Nephron (organoid): ENCODE results near the gene CACNA1H.
"Not testable (repeated sequence)": the region's sequence is repeated elsewhere in the genome, so short reads cannot be mapped to it uniquely, and the experiment has no call there.

ENCODE experiments used
- H3K27ac Mint-ChIP-seq, 3 experiments: 2 replicates each; pipeline ENCODE4 v1.8.0; 2020; ENCODE audit warnings: mixed read lengths in 3 of 3, mild to moderate bottlenecking in 2 of 3, moderate library complexity in 1 of 3
- H3K27me3 Mint-ChIP-seq: 2 replicates; pipeline ENCODE4 v1.8.0; 2021; ENCODE audit warnings: low read depth, mild to moderate bottlenecking, moderate library complexity, mixed read lengths
- H3K36me3 Mint-ChIP-seq: 2 replicates; pipeline ENCODE4 v1.8.0; 2020; ENCODE audit warnings: low read depth, mixed read lengths
- H3K4me1 Mint-ChIP-seq: 2 replicates; pipeline ENCODE4 v1.8.0; 2020; ENCODE audit warnings: mixed read lengths
- H3K4me3 Mint-ChIP-seq, 3 experiments: 2 replicates each; pipeline ENCODE4 v1.8.0; 2020; ENCODE audit warnings: mild to moderate bottlenecking in 3 of 3, mixed read lengths in 3 of 3, moderate library complexity in 2 of 3
- H3K9me3 Mint-ChIP-seq: 2 replicates; pipeline ENCODE4 v1.8.0; 2020; ENCODE audit warnings: mixed read lengths
- TF ChIP-seq, protein P1 (sequence below), 3 experiments: fragments of 200-600 bp; sonication (generic); IDR thresholded peaks; one replicate each; pipeline ENCODE4 v1.5.0; 2021; ENCODE audit warnings: antibody characterized with exemption in 3 of 3; ENCODE audit not compliant: unreplicated experiment in 3 of 3

Gene CACNA1H

DNA sequence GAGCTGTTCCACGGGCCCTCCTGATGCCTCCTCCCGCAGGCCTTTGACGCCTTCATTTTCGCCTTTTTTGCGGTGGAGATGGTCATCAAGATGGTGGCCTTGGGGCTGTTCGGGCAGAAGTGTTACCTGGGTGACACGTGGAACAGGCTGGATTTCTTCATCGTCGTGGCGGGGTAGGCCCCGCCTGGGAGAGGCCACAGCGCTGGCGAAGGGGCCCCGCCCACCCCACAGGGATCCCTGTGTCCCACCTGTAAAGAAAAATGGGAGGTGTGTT lies 42.4 kb downstream of the CACNA1H start:
- Mint-ChIP-seq H3K9me3 (no peaks in the 10 kb centered on the region), H3K4me3 (no peak overlapping the region), H3K36me3 (peaks cover 6% of the 10 kb centered on the region), H3K27ac (no peak overlapping the region), H3K27me3 (peaks cover 6% of the 10 kb centered on the region), H3K4me1 (no peaks in the 10 kb centered on the region)
- TF ChIP-seq, protein P1, sequence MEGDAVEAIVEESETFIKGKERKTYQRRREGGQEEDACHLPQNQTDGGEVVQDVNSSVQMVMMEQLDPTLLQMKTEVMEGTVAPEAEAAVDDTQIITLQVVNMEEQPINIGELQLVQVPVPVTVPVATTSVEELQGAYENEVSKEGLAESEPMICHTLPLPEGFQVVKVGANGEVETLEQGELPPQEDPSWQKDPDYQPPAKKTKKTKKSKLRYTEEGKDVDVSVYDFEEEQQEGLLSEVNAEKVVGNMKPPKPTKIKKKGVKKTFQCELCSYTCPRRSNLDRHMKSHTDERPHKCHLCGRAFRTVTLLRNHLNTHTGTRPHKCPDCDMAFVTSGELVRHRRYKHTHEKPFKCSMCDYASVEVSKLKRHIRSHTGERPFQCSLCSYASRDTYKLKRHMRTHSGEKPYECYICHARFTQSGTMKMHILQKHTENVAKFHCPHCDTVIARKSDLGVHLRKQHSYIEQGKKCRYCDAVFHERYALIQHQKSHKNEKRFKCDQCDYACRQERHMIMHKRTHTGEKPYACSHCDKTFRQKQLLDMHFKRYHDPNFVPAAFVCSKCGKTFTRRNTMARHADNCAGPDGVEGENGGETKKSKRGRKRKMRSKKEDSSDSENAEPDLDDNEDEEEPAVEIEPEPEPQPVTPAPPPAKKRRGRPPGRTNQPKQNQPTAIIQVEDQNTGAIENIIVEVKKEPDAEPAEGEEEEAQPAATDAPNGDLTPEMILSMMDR (IDR thresholded peaks at IDR 0.05; ENCODE audit: unreplicated experiment in 3 of 3) = no peak

GRCh38 chr16:1196494-1196893 lies 43.6 kb downstream of the CACNA1H start:
- H3K27me3 Mint-ChIP-seq = peaks cover 6% of the 10 kb centered on the region
- no peak overlapping the region for H3K27ac Mint-ChIP-seq
- no peaks in the 10 kb centered on the region for H3K4me1 Mint-ChIP-seq
- no peak overlapping the region for H3K4me3 Mint-ChIP-seq
- H3K9me3 Mint-ChIP-seq = no peaks in the 10 kb centered on the region
- TF ChIP-seq, protein P1 (IDR thresholded peaks at IDR 0.05; ENCODE audit: unreplicated experiment in 3 of 3) = no peak
- peaks cover 11% of the 10 kb centered on the region for H3K36me3 Mint-ChIP-seq

DNA sequence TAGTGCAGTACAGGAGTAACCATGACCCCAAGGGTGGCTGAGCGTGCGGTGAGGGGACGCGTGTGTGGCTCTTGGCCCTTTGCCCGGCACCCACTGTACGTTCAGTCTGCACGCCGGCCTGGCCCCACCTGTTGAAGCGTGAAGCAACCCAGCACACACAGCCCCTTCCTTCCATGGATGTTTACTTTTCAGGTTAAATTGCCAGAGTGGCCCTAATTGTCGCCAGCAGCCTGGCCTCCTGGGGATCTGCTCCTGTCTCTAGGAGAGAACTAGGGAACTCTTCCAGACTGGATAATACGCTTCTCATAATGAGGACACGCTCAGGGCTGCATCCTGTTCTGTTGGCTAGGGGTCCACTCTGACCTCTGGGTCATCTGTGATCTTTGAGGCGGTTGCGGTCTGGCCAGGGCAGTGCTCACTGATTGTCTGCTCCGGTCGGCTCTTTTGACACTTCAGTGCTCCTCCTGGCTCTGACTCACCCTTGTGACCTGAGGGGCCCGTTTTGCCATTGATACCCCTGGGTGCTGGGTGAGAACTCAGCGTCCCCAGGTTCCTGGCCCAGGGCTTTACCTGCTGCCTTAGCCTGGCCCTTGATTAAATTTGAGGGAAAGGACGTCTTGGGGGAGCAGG lies 44.4 kb downstream of the CACNA1H start:
- Mint-ChIP-seq H3K4me1 (no peaks in the 10 kb centered on the region), H3K4me3 (no peak overlapping the region), H3K36me3 (peaks cover 12% of the 10 kb centered on the region), H3K27ac (no peak overlapping the region), H3K9me3 (no peaks in the 10 kb centered on the region), H3K27me3 (peaks cover 6% of the 10 kb centered on the region)
- TF ChIP-seq, protein P1 (IDR thresholded peaks at IDR 0.05; ENCODE audit: unreplicated experiment in 3 of 3) = no peak

GRCh38 chr16:1198194-1198593 lies 45.3 kb downstream of the CACNA1H start:
- peaks cover 3% of the 10 kb centered on the region for H3K27me3 Mint-ChIP-seq
- no peaks in the 10 kb centered on the region for H3K4me1 Mint-ChIP-seq
- H3K27ac Mint-ChIP-seq = no peak overlapping the region
- peaks cover 14% of the 10 kb centered on the region for H3K36me3 Mint-ChIP-seq
- H3K9me3 Mint-ChIP-seq = no peaks in the 10 kb centered on the region
- H3K4me3 Mint-ChIP-seq = no peak overlapping the region
- TF ChIP-seq, protein P1 (IDR thresholded peaks at IDR 0.05; ENCODE audit: unreplicated experiment in 3 of 3) = no peak

DNA sequence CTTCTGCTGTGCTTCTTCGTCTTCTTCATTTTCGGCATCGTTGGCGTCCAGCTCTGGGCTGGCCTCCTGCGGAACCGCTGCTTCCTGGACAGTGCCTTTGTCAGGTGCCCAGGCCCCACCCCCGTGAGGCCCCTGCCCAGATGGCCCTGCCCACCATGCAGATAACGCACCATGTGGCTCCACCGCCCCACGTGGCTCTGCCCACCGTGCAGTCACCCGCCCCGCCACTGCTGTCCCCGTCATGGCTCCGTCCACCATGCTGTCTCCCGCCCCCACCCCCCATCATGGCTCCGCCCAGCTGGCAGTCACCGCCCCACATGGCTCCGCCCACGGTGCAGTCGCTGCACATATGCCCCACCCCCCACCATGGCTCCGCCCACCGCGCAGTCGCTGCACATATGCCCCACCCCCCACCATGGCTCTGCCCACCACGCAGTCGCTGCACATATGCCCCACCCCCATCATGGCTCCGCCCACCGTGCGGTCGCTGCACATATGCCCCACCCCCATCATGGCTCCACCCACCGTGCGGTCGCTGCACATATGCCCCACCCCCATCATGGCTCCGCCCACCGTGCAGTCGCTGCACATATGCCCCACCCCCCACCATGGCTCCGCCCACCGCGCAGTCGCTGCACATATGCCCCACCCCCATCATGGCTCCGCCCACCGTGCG lies 45.9 kb downstream of the CACNA1H start:
- H3K36me3 Mint-ChIP-seq = peaks cover 20% of the 10 kb centered on the region
- not testable (repeated sequence) for H3K4me3 Mint-ChIP-seq, H3K4me1 Mint-ChIP-seq, H3K9me3 Mint-ChIP-seq, H3K27me3 Mint-ChIP-seq, H3K27ac Mint-ChIP-seq

- H3K27ac Mint-ChIP-seq = no peak overlapping the region
- no peaks in the 10 kb centered on the region for H3K4me1 Mint-ChIP-seq
- no peak overlapping the region for H3K4me3 Mint-ChIP-seq
Measured at GRCh38 chr16:1199347-1200013, 46.6 kb downstream of the CACNA1H start.

More at GRCh38 chr16:1199347-1200013, 46.6 kb downstream of the CACNA1H start:
- TF ChIP-seq, protein P1 (IDR thresholded peaks at IDR 0.05; ENCODE audit: unreplicated experiment in 3 of 3) = no peak
- peaks cover 20% of the 10 kb centered on the region for H3K36me3 Mint-ChIP-seq
- no peaks in the 10 kb centered on the region for H3K9me3 Mint-ChIP-seq
- peaks cover 3% of the 10 kb centered on the region for H3K27me3 Mint-ChIP-seq
